ENCODE results near the gene PALB2. TPM values are rescaled to one million over a fixed set of nuclear protein-coding genes. Genes with fewer than 3 reads are reported as not detected.

PALB2 gene
- total and polyA plus RNA-seq, 10 donors: 9.3 to 22.0 (median 13.0) TPM

GRCh38 chr16:23670137-23670776 lies 29.1 kb upstream of the PALB2 start:
- Histone ChIP-seq H3K9me3 (no peaks in the 10 kb centered on the region), H3K4me1 (peaks cover 0 to 7% (median 2%) of the 10 kb centered on the region in 6 donors), H3K36me3 (peaks cover 5 to 100% (median 53%) of the 10 kb centered on the region in 6 donors), H3K27me3 (replicated peaks in 1 of 7) (no peaks in the 10 kb centered on the region), H3K27ac (no peak overlapping the region), H3K4me3 (no peak overlapping the region)
- no peak for DNase-seq
- intact Hi-C loops (cut with DNase I; ENCODE audit: low total_unique reads): no loop called here
- TF ChIP-seq CTCF (IDR thresholded peaks at IDR 0.05 in 8 of 11, conservative IDR thresholded peaks at IDR 0.05 in 3 of 11): no peak
- no peak for TF ChIP-seq POLR2AphosphoS5 (IDR thresholded peaks at IDR 0.05)
- TF ChIP-seq POLR2A (IDR thresholded peaks at IDR 0.05): no peak
- 83 to 96% (median 90%) methylated on average over 4 of the region's 4 CpGs for WGBS, 5 donors

GRCh38 chr16:23668873-23669272 lies 27.8 kb upstream of the PALB2 start:
- 94 to 99% (median 96%) methylated on average over 4 of the region's 4 CpGs for WGBS, 5 donors
- H3K36me3 ChIP-seq: peaks cover 5 to 100% (median 66%) of the 10 kb centered on the region in 6 donors

GRCh38 chr16:23668225-23668624 lies 27.1 kb upstream of the PALB2 start:
- H3K9me3 ChIP-seq: no peaks in the 10 kb centered on the region
- H3K27ac ChIP-seq: no peak overlapping the region
- intact Hi-C loops (cut with DNase I; ENCODE audit: low total_unique reads): no loop called here
- H3K27me3 ChIP-seq (replicated peaks in 1 of 7): no peaks in the 10 kb centered on the region
- peaks cover 0 to 7% (median 2%) of the 10 kb centered on the region in 6 donors for H3K4me1 ChIP-seq
- DNase-seq: no peak
- H3K36me3 ChIP-seq: peaks cover 5 to 100% (median 71%) of the 10 kb centered on the region in 6 donors
- no peak for TF ChIP-seq POLR2A (IDR thresholded peaks at IDR 0.05)
- no peak for TF ChIP-seq POLR2AphosphoS5 (IDR thresholded peaks at IDR 0.05)
- TF ChIP-seq CTCF (IDR thresholded peaks at IDR 0.05 in 8 of 11, conservative IDR thresholded peaks at IDR 0.05 in 3 of 11): no peak
- WGBS, 5 donors: 85 to 100% (median 93%) methylated on average over 1 of the region's 1 CpG
- H3K4me3 ChIP-seq: no peak overlapping the region

More at GRCh38 chr16:23668873-23669272, 27.8 kb upstream of the PALB2 start:
- Histone ChIP-seq H3K27me3 (replicated peaks in 1 of 7) (no peaks in the 10 kb centered on the region), H3K27ac (no peak overlapping the region), H3K4me1 (peaks cover 0 to 7% (median 2%) of the 10 kb centered on the region in 6 donors), H3K4me3 (no peak overlapping the region), H3K9me3 (no peaks in the 10 kb centered on the region)
- intact Hi-C loops (cut with DNase I; ENCODE audit: low total_unique reads): no loop called here
- DNase-seq: no peak
- TF ChIP-seq CTCF (IDR thresholded peaks at IDR 0.05 in 8 of 11, conservative IDR thresholded peaks at IDR 0.05 in 3 of 11) (no peak), POLR2A (IDR thresholded peaks at IDR 0.05) (no peak), POLR2AphosphoS5 (IDR thresholded peaks at IDR 0.05) (no peak)

DNA sequence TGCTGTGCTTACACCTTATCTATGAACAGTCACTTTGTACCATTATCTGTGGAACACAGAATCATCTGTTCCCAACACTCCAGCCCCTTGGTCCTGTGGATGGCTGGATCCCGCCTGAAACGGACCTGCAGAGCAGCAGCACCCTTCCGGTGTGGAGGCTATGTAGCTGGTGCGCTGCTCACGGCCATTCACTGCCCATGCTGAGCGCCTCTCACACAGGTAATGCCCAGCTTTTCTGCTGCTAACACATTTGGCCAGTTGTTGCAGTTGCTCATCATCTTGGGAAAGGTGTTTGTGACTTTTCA lies 26.2 kb upstream of the PALB2 start:
- WGBS, 5 donors: 92 to 99% (median 96%) methylated on average over 6 of the region's 6 CpGs
- no peak overlapping the region for H3K27ac ChIP-seq
- no peak overlapping the region for H3K4me3 ChIP-seq
- peak in 1 of 3 donors; percentile 35 for TF ChIP-seq POLR2AphosphoS5 (IDR thresholded peaks at IDR 0.05)
- no peak for TF ChIP-seq CTCF (IDR thresholded peaks at IDR 0.05 in 8 of 11, conservative IDR thresholded peaks at IDR 0.05 in 3 of 11)
- peaks cover 0 to 7% (median 2%) of the 10 kb centered on the region in 6 donors for H3K4me1 ChIP-seq
- intact Hi-C loops (cut with DNase I; ENCODE audit: low total_unique reads): no loop called here
- DNase-seq: no peak
- H3K27me3 ChIP-seq (replicated peaks in 1 of 7): no peaks in the 10 kb centered on the region
- peaks cover 5 to 100% (median 79%) of the 10 kb centered on the region in 6 donors for H3K36me3 ChIP-seq
- no peaks in the 10 kb centered on the region for H3K9me3 ChIP-seq
